H9 (cell line): ENCODE results near the gene VAV1. TPM values are rescaled to one million over a fixed set of nuclear protein-coding genes. Genes with fewer than 3 reads are reported as not detected.
"Not testable (repeated sequence)": the region's sequence is repeated elsewhere in the genome, so short reads cannot be mapped to it uniquely, and the experiment has no call there.

Experiments
- DNase-seq: peaks from one replicate; pipeline ENCODE4 v3.0.0-alpha.2; 2017
- H2AFZ ChIP-seq: one replicate; pipeline ENCODE4 v1.6.1; 2013; ENCODE audit warnings: mild to moderate bottlenecking, low read length, control low read depth, moderate library complexity
- H2AK5ac ChIP-seq: 2 replicates; pipeline ENCODE4 v1.6.1; 2013; ENCODE audit warnings: low read length, control low read depth, mixed read lengths; ENCODE audit not compliant: insufficient read length
- H2BK120ac ChIP-seq: one replicate; pipeline ENCODE4 v1.6.1; 2013; ENCODE audit warnings: low read depth, mild to moderate bottlenecking, low read length, control low read depth, inconsistent platforms; ENCODE audit not compliant: poor library complexity, severe bottlenecking
- H2BK12ac ChIP-seq: 2 replicates; pipeline ENCODE4 v1.6.1; 2013; ENCODE audit warnings: low read length, control low read depth, mixed read lengths, low read depth; ENCODE audit not compliant: insufficient read length
- H2BK15ac ChIP-seq: 2 replicates; pipeline ENCODE4 v1.6.1; 2013; ENCODE audit warnings: low read depth, low read length, control low read depth
- H2BK20ac ChIP-seq: one replicate; pipeline ENCODE4 v1.6.1; 2013; ENCODE audit warnings: low read depth, mild to moderate bottlenecking, low read length, control low read depth, inconsistent platforms; ENCODE audit not compliant: poor library complexity, severe bottlenecking
- H2BK5ac ChIP-seq: 2 replicates; pipeline ENCODE4 v1.6.1; 2013; ENCODE audit warnings: low read length, control low read depth, mixed read lengths; ENCODE audit not compliant: insufficient read length
- H3K14ac ChIP-seq: 2 replicates; pipeline ENCODE4 v1.6.1; 2013; ENCODE audit warnings: low read length, control low read depth; ENCODE audit not compliant: insufficient read depth
- H3K18ac ChIP-seq: 2 replicates; pipeline ENCODE4 v1.6.1; 2013; ENCODE audit warnings: low read depth, mild to moderate bottlenecking, mixed read lengths, low read length, control low read depth; ENCODE audit not compliant: insufficient read length
- H3K23ac ChIP-seq: 2 replicates; pipeline ENCODE4 v1.6.1; 2013; ENCODE audit warnings: low read length, control low read depth, mixed read lengths, low read depth; ENCODE audit not compliant: insufficient read length
- H3K23me2 ChIP-seq: 2 replicates; pipeline ENCODE4 v1.6.1; 2013; ENCODE audit warnings: low read depth, mild to moderate bottlenecking, mixed read lengths, low read length, control low read depth; ENCODE audit not compliant: insufficient read length, poor library complexity, severe bottlenecking
- H3K27ac ChIP-seq: 2 replicates; pipeline ENCODE4 v1.5.1; 2013; ENCODE audit warnings: low read length, control low read depth, mixed read lengths, low read depth; ENCODE audit not compliant: insufficient read length
- H3K27me3 ChIP-seq: 2 replicates; pipeline ENCODE4 v1.6.1; 2013; ENCODE audit warnings: low read length, control low read depth, inconsistent platforms; ENCODE audit not compliant: insufficient read depth
- H3K4ac ChIP-seq: 2 replicates; pipeline ENCODE4 v1.6.1; 2013; ENCODE audit warnings: low read depth, mild to moderate bottlenecking, control low read depth, inconsistent platforms, low read length, moderate library complexity
- H3K4me1 ChIP-seq: 2 replicates; pipeline ENCODE4 v1.6.1; 2013; ENCODE audit warnings: low read length, control low read depth, inconsistent platforms; ENCODE audit not compliant: insufficient read depth
- H3K4me2 ChIP-seq: 2 replicates; pipeline ENCODE4 v1.6.1; 2013; ENCODE audit warnings: low read length, control low read depth, mixed read lengths; ENCODE audit not compliant: insufficient read length, insufficient read depth
- H3K56ac ChIP-seq: 2 replicates; pipeline ENCODE4 v1.6.1; 2013; ENCODE audit warnings: low read depth, mild to moderate bottlenecking, mixed read lengths, low read length, control low read depth; ENCODE audit not compliant: insufficient read length
- H3K79me1 ChIP-seq: 2 replicates; pipeline ENCODE4 v1.6.1; 2013; ENCODE audit warnings: low read depth, mild to moderate bottlenecking, moderate library complexity, low read length, control low read depth, inconsistent platforms; ENCODE audit not compliant: insufficient read depth, poor library complexity, severe bottlenecking
- H3K79me2 ChIP-seq: 2 replicates; pipeline ENCODE4 v1.6.1; 2013; ENCODE audit warnings: low read length, control low read depth, inconsistent platforms; ENCODE audit not compliant: insufficient read depth
- H3K9ac ChIP-seq: 2 replicates; pipeline ENCODE4 v1.6.1; 2013; ENCODE audit warnings: low read length, control low read depth, mixed read lengths; ENCODE audit not compliant: insufficient read length; ENCODE audit errors: extremely low read depth
- H3K9me3 ChIP-seq: one replicate; pipeline ENCODE4 v1.6.1; 2013; ENCODE audit warnings: low read depth, low read length, inconsistent platforms; ENCODE audit not compliant: control insufficient read depth
- H3T11ph ChIP-seq: one replicate; pipeline ENCODE4 v1.6.1; 2013; ENCODE audit warnings: mild to moderate bottlenecking, low read length, control low read depth, inconsistent platforms
- H4K20me1 ChIP-seq: one replicate; pipeline ENCODE4 v1.6.1; 2013; ENCODE audit not compliant: control insufficient read depth, insufficient read length, insufficient read depth
- H4K5ac ChIP-seq: 2 replicates; pipeline ENCODE4 v1.6.1; 2013; ENCODE audit warnings: low read depth, mild to moderate bottlenecking, mixed read lengths, low read length, control low read depth; ENCODE audit not compliant: insufficient read length
- H4K8ac ChIP-seq: replicated peaks from 2 replicates; pipeline ENCODE4 v1.6.1; 2013; ENCODE audit warnings: low read length, control low read depth, mixed read lengths, low read depth; ENCODE audit not compliant: insufficient read length
- H4K91ac ChIP-seq: 2 replicates; pipeline ENCODE4 v1.6.1; 2013; ENCODE audit warnings: low read depth, mild to moderate bottlenecking, moderate library complexity, mixed read lengths, low read length, control low read depth; ENCODE audit not compliant: insufficient read length
- H3K27ac Mint-ChIP-seq, 3 experiments: 2 replicates in 2 of 3; 3 replicates in 1 of 3; pipeline ENCODE4 v1.8.0; 2020 to 2021; ENCODE audit warnings: mixed read lengths in 3 of 3, mild to moderate bottlenecking in 1 of 3, moderate library complexity in 1 of 3
- H3K27me3 Mint-ChIP-seq: 2 replicates; pipeline ENCODE4 v1.8.0; 2021; ENCODE audit warnings: low read depth, mild to moderate bottlenecking, moderate library complexity, mixed read lengths
- H3K36me3 Mint-ChIP-seq, 3 experiments: 2 replicates in 2 of 3; 3 replicates in 1 of 3; pipeline ENCODE4 v1.8.0; 2020 to 2021; ENCODE audit warnings: low read depth in 3 of 3, mixed read lengths in 3 of 3; ENCODE audit not compliant: insufficient read depth in 1 of 3
- H3K4me1 Mint-ChIP-seq, 2 experiments: 2 replicates each; pipeline ENCODE4 v1.8.0; 2020; ENCODE audit warnings: mixed read lengths in 2 of 2
- H3K4me3 Mint-ChIP-seq, 2 experiments: 2 replicates in 1 of 2; 3 replicates in 1 of 2; pipeline ENCODE4 v1.8.0; 2020 to 2021; ENCODE audit warnings: mild to moderate bottlenecking in 2 of 2, mixed read lengths in 2 of 2, moderate library complexity in 1 of 2
- H3K9me3 Mint-ChIP-seq, 2 experiments: 2 replicates in 1 of 2; 3 replicates in 1 of 2; pipeline ENCODE4 v1.8.0; 2020; ENCODE audit warnings: mild to moderate bottlenecking in 2 of 2, mixed read lengths in 2 of 2, moderate library complexity in 1 of 2
- WGBS: extraction: QIAGEN DNeasy Blood & Tissue Kit; methylation state at CpG from one replicate; pipeline ENCODE4 v1.1.7; 2013; ENCODE audit warnings: missing lambda C conversion rate, low lambda C conversion rate, mixed read lengths; ENCODE audit not compliant: insufficient read length; ENCODE audit errors: extremely low coverage; 5-methylcytosine and 5-hydroxymethylcytosine counted together
- total RNA-seq: library from RNA; stranded (reverse); gene quantifications from 2 replicates; pipeline ENCODE4 v1.2.1, GENCODE V29; 2021
- TF ChIP-seq, protein P1 (sequence below): fragments of 200-600 bp; sonication (generic); conservative IDR thresholded peaks from 3 replicates; pipeline ENCODE4 v1.8.0; 2021; ENCODE audit warnings: antibody characterized with exemption, mild to moderate bottlenecking

The VAV1 gene
- total RNA-seq, 1 experiment from 2014 or later, result 0.90 TPM

GRCh38 chr19:6774821-6775707 lies 2.6 kb downstream of the VAV1 start:
- Histone ChIP-seq H2AFZ (no peak overlapping the region), H4K8ac (no peak overlapping the region), H3K23ac (no peak overlapping the region), H3K27me3 (no peaks in the 10 kb centered on the region), H3K23me2 (no peaks in the 10 kb centered on the region), H3T11ph (no peak overlapping the region), H3K9ac (no peak overlapping the region), H3K14ac (no peak overlapping the region), H3K79me2 (no peaks in the 10 kb centered on the region), H4K91ac (no peak overlapping the region), H2BK120ac (no peak overlapping the region), H3K56ac (no peak overlapping the region), H3K4ac (no peak overlapping the region), H2BK12ac (no peak overlapping the region), H3K18ac (no peak overlapping the region), H3K4me1 (no peaks in the 10 kb centered on the region), H2BK15ac (no peak overlapping the region), H3K27ac (no peak overlapping the region), H2BK5ac (no peak overlapping the region), H2BK20ac (no peak overlapping the region), H3K4me2 (no peak overlapping the region), H3K79me1 (no peaks in the 10 kb centered on the region), H4K20me1 (no peaks in the 10 kb centered on the region), H2AK5ac (no peak overlapping the region), H3K9me3 (no peaks in the 10 kb centered on the region), H4K5ac (no peak overlapping the region)
- TF ChIP-seq, protein P1, sequence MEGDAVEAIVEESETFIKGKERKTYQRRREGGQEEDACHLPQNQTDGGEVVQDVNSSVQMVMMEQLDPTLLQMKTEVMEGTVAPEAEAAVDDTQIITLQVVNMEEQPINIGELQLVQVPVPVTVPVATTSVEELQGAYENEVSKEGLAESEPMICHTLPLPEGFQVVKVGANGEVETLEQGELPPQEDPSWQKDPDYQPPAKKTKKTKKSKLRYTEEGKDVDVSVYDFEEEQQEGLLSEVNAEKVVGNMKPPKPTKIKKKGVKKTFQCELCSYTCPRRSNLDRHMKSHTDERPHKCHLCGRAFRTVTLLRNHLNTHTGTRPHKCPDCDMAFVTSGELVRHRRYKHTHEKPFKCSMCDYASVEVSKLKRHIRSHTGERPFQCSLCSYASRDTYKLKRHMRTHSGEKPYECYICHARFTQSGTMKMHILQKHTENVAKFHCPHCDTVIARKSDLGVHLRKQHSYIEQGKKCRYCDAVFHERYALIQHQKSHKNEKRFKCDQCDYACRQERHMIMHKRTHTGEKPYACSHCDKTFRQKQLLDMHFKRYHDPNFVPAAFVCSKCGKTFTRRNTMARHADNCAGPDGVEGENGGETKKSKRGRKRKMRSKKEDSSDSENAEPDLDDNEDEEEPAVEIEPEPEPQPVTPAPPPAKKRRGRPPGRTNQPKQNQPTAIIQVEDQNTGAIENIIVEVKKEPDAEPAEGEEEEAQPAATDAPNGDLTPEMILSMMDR, result no peak
- no CpG with 5 or more reads among the region's 11 CpGs for WGBS
- Mint-ChIP-seq H3K27me3 (peaks cover 3% of the 10 kb centered on the region), H3K4me1 (peaks cover 4 to 8% of the 10 kb centered on the region in 2 experiments; a peak in 2 of 4 replicates), H3K27ac (no peak overlapping the region), H3K4me3 (peak overlapping the region in 1 of 2 experiments; percentile 17; a peak in 1 of 5 replicates), H3K36me3 (no peaks in the 10 kb centered on the region), H3K9me3 (peaks cover 3 to 31% of the 10 kb centered on the region in 2 experiments; a peak in 4 of 5 replicates)
- DNase-seq, result no peak

- not testable (repeated sequence) for H2AK5ac ChIP-seq, H3K4me1 ChIP-seq, H3T11ph ChIP-seq, H3K9ac ChIP-seq, H3K23me2 ChIP-seq, H2BK12ac ChIP-seq, H3K79me1 ChIP-seq, H3K79me2 ChIP-seq, H3K14ac ChIP-seq, H3K27ac Mint-ChIP-seq, H2BK5ac ChIP-seq, H3K27me3 ChIP-seq, H3K56ac ChIP-seq, H4K5ac ChIP-seq, H3K4me2 ChIP-seq, H2BK20ac ChIP-seq, H2AFZ ChIP-seq, H3K4me1 Mint-ChIP-seq, H3K9me3 ChIP-seq, H4K91ac ChIP-seq, H3K36me3 Mint-ChIP-seq, H3K27me3 Mint-ChIP-seq, H3K18ac ChIP-seq, H2BK120ac ChIP-seq, H3K4me3 Mint-ChIP-seq, H4K20me1 ChIP-seq, H3K4ac ChIP-seq, H3K23ac ChIP-seq, H3K27ac ChIP-seq, H4K8ac ChIP-seq, DNase-seq, H2BK15ac ChIP-seq
- peaks cover 3 to 35% of the 10 kb centered on the region in 2 experiments; a peak in 4 of 5 replicates for H3K9me3 Mint-ChIP-seq
These were observed 3.5 kb downstream of the VAV1 start for GRCh38 chr19:6776045-6776444.
